Suprapubic skin (tissue), 4 donors: ENCODE measurements around the gene CDKN2B-AS1. TPM values are rescaled to one million over a fixed set of nuclear protein-coding genes. Genes with fewer than 3 reads are reported as not detected.
A peak's percentile ranks its signal among the peaks of the same experiment; 100 is the strongest.

Experiments used
- DNase-seq, 2 donors: peaks; one replicate each; pipeline ENCODE4 v3.0.0-alpha.2; 2019; ENCODE audit warnings: low spot score in 2 of 2
- H3K27ac ChIP-seq: fragments of 200-600 bp; sonication (generic); one replicate; pipeline ENCODE4 v1.5.1; 2019
- H3K27me3 ChIP-seq: fragments of 200-600 bp; sonication (generic); one replicate; pipeline ENCODE4 v1.5.1; 2019
- H3K36me3 ChIP-seq: fragments of 200-600 bp; sonication (generic); one replicate; pipeline ENCODE4 v1.5.1; 2019
- H3K4me1 ChIP-seq: fragments of 200-600 bp; sonication (generic); one replicate; pipeline ENCODE4 v1.5.1; 2019
- H3K4me3 ChIP-seq: fragments of 200-600 bp; sonication (generic); one replicate; pipeline ENCODE4 v1.5.1; 2019; ENCODE audit warnings: mild to moderate bottlenecking
- H3K9me3 ChIP-seq: fragments of 200-600 bp; sonication (generic); one replicate; pipeline ENCODE4 v1.5.1; 2019
- EP300 ChIP-seq: sonication (generic); formaldehyde crosslinking; IDR thresholded peaks from one replicate; pipeline ENCODE4 v1.6.1; 2017; ENCODE audit warnings: antibody characterized with exemption
- POLR2A ChIP-seq, 2 donors: fragments of 450-650 bp; IDR thresholded peaks; one replicate each; pipeline ENCODE4 v1.6.1; 2017; ENCODE audit warnings: antibody characterized with exemption in 2 of 2, mild to moderate bottlenecking in 2 of 2, moderate library complexity in 2 of 2
- POLR2AphosphoS5 ChIP-seq, 3 donors: sonication (generic); formaldehyde crosslinking; IDR thresholded peaks; one replicate each; pipeline ENCODE4 v1.6.1; 2017; ENCODE audit warnings: antibody characterized with exemption in 3 of 3
- WGBS: methylation state at CpG from one replicate; pipeline ENCODE4 v1.1.5; 2018; 5-methylcytosine and 5-hydroxymethylcytosine counted together
- total RNA-seq, 4 donors: library from RNA; depleted of rRNA; stranded (reverse); fragments of >200 nt; gene quantifications; one replicate each; pipeline ENCODE4 v1.1.0, GENCODE V29; 2016
- TF ChIP-seq, protein P1 (sequence below), 2 donors: fragments of 200-600 bp in 1 of 2; fragments of 450-650 bp in 1 of 2; sonication (generic) in 1 of 2; IDR thresholded peaks; one replicate each; pipeline ENCODE4 v1.5.1; 2016 to 2019; ENCODE audit warnings: antibody characterized with exemption in 2 of 2, mild to moderate bottlenecking in 1 of 2, moderate library complexity in 1 of 2

The CDKN2B-AS1 gene
- total RNA-seq, 4 donors from 2014 or later: 0.59 TPM; not detected in 3

DNA sequence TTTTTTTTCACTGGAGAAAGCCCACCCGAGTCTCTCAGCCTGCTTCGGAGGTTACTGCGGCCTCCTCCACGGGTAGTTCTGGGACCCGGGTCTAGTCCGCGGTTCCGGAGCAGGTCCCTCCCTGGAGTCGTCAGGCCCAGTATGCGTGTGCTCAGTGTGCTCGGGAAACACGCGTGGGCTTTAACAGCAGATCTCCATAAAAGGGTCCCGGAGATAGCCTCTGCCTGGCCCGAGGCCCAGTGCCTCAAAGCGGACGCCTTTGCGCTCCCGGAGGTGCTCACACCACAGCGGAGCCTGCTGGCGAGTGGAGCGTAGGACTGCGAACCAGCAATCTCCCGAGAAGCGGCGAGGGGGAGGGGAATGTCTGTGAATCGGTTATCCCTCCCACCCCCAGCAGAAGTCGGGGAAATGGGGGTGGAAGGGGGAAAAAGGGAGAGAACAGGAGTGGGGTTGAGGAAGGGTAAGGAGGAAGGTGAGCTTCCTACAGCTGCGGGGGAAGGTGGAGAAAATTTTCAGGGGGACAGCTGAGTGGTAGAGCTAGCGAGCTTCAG, 29.1 kb upstream of the CDKN2B-AS1 start:
- Histone ChIP-seq H3K4me3 (peak overlapping the region; percentile 34), H3K4me1 (peaks cover 28% of the 10 kb centered on the region), H3K27ac (no peak overlapping the region), H3K36me3 (no peaks in the 10 kb centered on the region), H3K9me3 (no peaks in the 10 kb centered on the region), H3K27me3 (peaks cover 77% of the 10 kb centered on the region)
- 5% methylated on average over 22 of the region's 30 CpGs for WGBS
- TF ChIP-seq POLR2AphosphoS5 (IDR thresholded peaks at IDR 0.05): no peak
- TF ChIP-seq EP300: no peak
- TF ChIP-seq POLR2A (IDR thresholded peaks at IDR 0.05): no peak
- TF ChIP-seq, protein P1, sequence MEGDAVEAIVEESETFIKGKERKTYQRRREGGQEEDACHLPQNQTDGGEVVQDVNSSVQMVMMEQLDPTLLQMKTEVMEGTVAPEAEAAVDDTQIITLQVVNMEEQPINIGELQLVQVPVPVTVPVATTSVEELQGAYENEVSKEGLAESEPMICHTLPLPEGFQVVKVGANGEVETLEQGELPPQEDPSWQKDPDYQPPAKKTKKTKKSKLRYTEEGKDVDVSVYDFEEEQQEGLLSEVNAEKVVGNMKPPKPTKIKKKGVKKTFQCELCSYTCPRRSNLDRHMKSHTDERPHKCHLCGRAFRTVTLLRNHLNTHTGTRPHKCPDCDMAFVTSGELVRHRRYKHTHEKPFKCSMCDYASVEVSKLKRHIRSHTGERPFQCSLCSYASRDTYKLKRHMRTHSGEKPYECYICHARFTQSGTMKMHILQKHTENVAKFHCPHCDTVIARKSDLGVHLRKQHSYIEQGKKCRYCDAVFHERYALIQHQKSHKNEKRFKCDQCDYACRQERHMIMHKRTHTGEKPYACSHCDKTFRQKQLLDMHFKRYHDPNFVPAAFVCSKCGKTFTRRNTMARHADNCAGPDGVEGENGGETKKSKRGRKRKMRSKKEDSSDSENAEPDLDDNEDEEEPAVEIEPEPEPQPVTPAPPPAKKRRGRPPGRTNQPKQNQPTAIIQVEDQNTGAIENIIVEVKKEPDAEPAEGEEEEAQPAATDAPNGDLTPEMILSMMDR (IDR thresholded peaks at IDR 0.05): peak in 1 of 2 donors; percentile 24
- peak in 1 of 2 donors; percentile 79 for DNase-seq

GRCh38 chr9:21966140-21966851, 28.3 kb upstream of the CDKN2B-AS1 start:
- Histone ChIP-seq H3K9me3 (no peaks in the 10 kb centered on the region), H3K27me3 (peaks cover 85% of the 10 kb centered on the region), H3K4me3 (no peak overlapping the region), H3K4me1 (peaks cover 36% of the 10 kb centered on the region), H3K27ac (no peak overlapping the region), H3K36me3 (no peaks in the 10 kb centered on the region)
- no peak for DNase-seq
- TF ChIP-seq POLR2A (IDR thresholded peaks at IDR 0.05): no peak
- 25% methylated on average over 15 of the region's 15 CpGs for WGBS

DNA sequence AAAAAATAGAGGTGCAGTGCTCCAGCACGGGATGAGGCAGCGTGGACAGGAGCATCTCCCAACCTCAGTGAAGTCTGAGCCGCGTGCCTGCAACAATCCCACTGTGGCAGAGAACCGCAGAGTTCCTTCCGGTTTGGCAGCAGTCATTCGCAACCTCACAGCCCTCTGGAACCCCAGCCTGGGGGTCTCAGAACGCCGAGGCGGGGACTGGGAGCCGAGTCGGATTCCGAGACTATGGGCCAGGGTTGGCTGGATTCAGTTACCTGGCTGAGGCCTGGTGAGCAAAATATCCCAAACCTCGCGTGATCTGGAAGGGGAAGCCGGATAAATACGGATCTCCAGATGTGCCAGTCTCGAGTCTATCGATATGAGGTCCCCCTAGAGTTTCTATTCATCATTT, 27.4 kb upstream of the CDKN2B-AS1 start:
- 21% methylated on average over 19 of the region's 19 CpGs for WGBS
- H3K4me1 ChIP-seq: peaks cover 37% of the 10 kb centered on the region
- H3K27me3 ChIP-seq: peaks cover 94% of the 10 kb centered on the region
- no peak overlapping the region for H3K4me3 ChIP-seq
- DNase-seq: peak in 1 of 2 donors; percentile 66
- TF ChIP-seq EP300 (no peak), POLR2AphosphoS5 (IDR thresholded peaks at IDR 0.05) (no peak), POLR2A (IDR thresholded peaks at IDR 0.05) (no peak)
- TF ChIP-seq, protein P1 (IDR thresholded peaks at IDR 0.05): no peak
- no peaks in the 10 kb centered on the region for H3K9me3 ChIP-seq
- H3K27ac ChIP-seq: no peak overlapping the region
- no peaks in the 10 kb centered on the region for H3K36me3 ChIP-seq

DNA sequence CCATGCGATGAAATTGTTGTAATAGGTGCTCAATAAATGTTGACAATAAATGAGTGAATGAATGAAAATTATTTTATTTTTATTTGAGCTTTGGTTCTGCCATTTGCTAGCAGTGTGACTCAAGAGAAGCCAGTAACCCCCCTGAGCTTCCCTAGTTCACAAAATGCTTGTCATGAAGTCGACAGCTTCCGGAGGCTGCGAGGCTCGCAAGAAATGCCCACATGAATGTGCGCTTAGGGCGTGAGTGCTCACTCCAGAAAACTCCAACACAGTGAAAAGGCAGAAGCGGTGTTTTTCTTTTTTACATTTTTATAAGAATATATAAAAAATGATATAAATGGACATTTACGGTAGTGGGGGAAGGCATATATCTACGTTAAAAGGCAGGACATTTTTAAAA, 26.9 kb upstream of the CDKN2B-AS1 start:
- DNase-seq: no peak
- peaks cover 37% of the 10 kb centered on the region for H3K4me1 ChIP-seq
- no peak overlapping the region for H3K4me3 ChIP-seq
- H3K27ac ChIP-seq: no peak overlapping the region
- TF ChIP-seq POLR2AphosphoS5 (IDR thresholded peaks at IDR 0.05): no peak
- TF ChIP-seq POLR2A (IDR thresholded peaks at IDR 0.05): no peak
- no peak for TF ChIP-seq EP300
- TF ChIP-seq, protein P1 (IDR thresholded peaks at IDR 0.05): no peak
- WGBS: 33% methylated on average over 10 of the region's 10 CpGs
- H3K27me3 ChIP-seq: peaks cover 99% of the 10 kb centered on the region
- H3K9me3 ChIP-seq: no peaks in the 10 kb centered on the region
- no peaks in the 10 kb centered on the region for H3K36me3 ChIP-seq

- 11% methylated on average over 38 of the region's 41 CpGs for WGBS
- Histone ChIP-seq H3K4me1 (peaks cover 37% of the 10 kb centered on the region), H3K27me3 (peaks cover 99% of the 10 kb centered on the region), H3K36me3 (no peaks in the 10 kb centered on the region), H3K4me3 (no peak overlapping the region), H3K27ac (no peak overlapping the region), H3K9me3 (no peaks in the 10 kb centered on the region)
- TF ChIP-seq, protein P1 (IDR thresholded peaks at IDR 0.05): no peak
- no peak for TF ChIP-seq POLR2AphosphoS5 (IDR thresholded peaks at IDR 0.05)
- TF ChIP-seq POLR2A (IDR thresholded peaks at IDR 0.05): no peak
- no peak for TF ChIP-seq EP300
- peak in 1 of 2 donors; percentile 65 for DNase-seq
Observed at GRCh38 chr9:21968331-21969010, 26.1 kb upstream of the CDKN2B-AS1 start.
